Uterus (tissue), 4 donors: ENCODE data around the gene TRIM46. TPM values are rescaled to one million over a fixed set of nuclear protein-coding genes. Genes with fewer than 3 reads are reported as not detected.
"Not testable (repeated sequence)": the region's sequence is repeated elsewhere in the genome, so short reads cannot be mapped to it uniquely, and the experiment has no call there.

Experiments
- DNase-seq, 2 donors: peaks; one replicate each; pipeline ENCODE4 v3.0.0-alpha.2; 2019 to 2020
- H3K27ac ChIP-seq, 2 donors: fragments of 200-600 bp; sonication (generic); 1 replicate in 1 of 2; 2 replicates in 1 of 2; pipeline ENCODE4 v1.5.1; 2016 to 2018
- H3K27me3 ChIP-seq, 2 donors: fragments of 200-600 bp; sonication (generic); one replicate each; pipeline ENCODE4 v1.5.1; 2018 to 2019; ENCODE audit warnings: control low read depth in 1 of 2
- H3K36me3 ChIP-seq, 2 donors: fragments of 200-600 bp; sonication (generic); one replicate each; pipeline ENCODE4 v1.5.1; 2019; ENCODE audit warnings: control low read depth in 1 of 2
- H3K4me1 ChIP-seq, 2 donors: fragments of 200-600 bp; sonication (generic); one replicate each; pipeline ENCODE4 v1.5.1; 2018 to 2019; ENCODE audit warnings: control low read depth in 1 of 2
- H3K4me3 ChIP-seq, 2 donors: fragments of 200-600 bp; sonication (generic); 1 replicate in 1 of 2; 2 replicates in 1 of 2; pipeline ENCODE4 v1.5.1; 2018 to 2019; ENCODE audit warnings: mild to moderate bottlenecking in 1 of 2
- H3K9me3 ChIP-seq, 2 donors: fragments of 200-600 bp; sonication (generic); one replicate each; pipeline ENCODE4 v1.5.1; 2019; ENCODE audit warnings: control low read depth in 1 of 2
- POLR2A ChIP-seq, 2 donors: fragments of 450-650 bp; IDR thresholded peaks; one replicate each; pipeline ENCODE4 v1.6.1; 2016; ENCODE audit warnings: antibody characterized with exemption in 2 of 2, mild to moderate bottlenecking in 1 of 2, moderate library complexity in 1 of 2
- intact Hi-C: fragments of 100-400 bp; cut with DNase I; formaldehyde crosslinking; loops from one replicate; pipeline ENCODE4 v1.15.1; 2023; ENCODE audit warnings: low total_unique reads
- total RNA-seq, 4 donors: library from RNA; depleted of rRNA in 3 of 4; stranded (reverse); fragments of >200 nt in 3 of 4; gene quantifications; one replicate each; pipeline versions ENCODE4 v1.1.0 to v1.2.4, GENCODE V29; 2014 to 2023
- TF ChIP-seq, protein P1 (sequence below), 4 experiments: fragments of 200-600 bp in 2 of 4; fragments of 450-650 bp in 2 of 4; sonication (generic) in 2 of 4; IDR thresholded peaks; one replicate each; pipeline ENCODE4 v1.5.1; 2016 to 2019; ENCODE audit warnings: antibody characterized with exemption in 4 of 4, mild to moderate bottlenecking in 2 of 4, moderate library complexity in 1 of 4
- donor health status: DM: yes; HTN: yes; CAD: no.

The TRIM46 gene
- total RNA-seq, 4 donors from 2014 or later, result 0.26 to 4.6 (median 2.5) TPM

- intact Hi-C loops, result no loop called here
Observed at GRCh38 chr1:155139895-155140629, 33.6 kb upstream of the TRIM46 start, which contains the start of gene DPM3. Gene DPM3 (minus strand): TSS chr1:155140531. CDS start chr1:155140240, 291 bp downstream.

GRCh38 chr1:155140630-155140953 is 33.1 kb upstream of the TRIM46 start:
- H3K27ac ChIP-seq, result peak overlapping the region; percentile 80 to 84
- no peaks in the 10 kb centered on the region for H3K36me3 ChIP-seq
- peak overlapping the region; percentile 57 to 74 for H3K4me3 ChIP-seq
- TF ChIP-seq, protein P1, sequence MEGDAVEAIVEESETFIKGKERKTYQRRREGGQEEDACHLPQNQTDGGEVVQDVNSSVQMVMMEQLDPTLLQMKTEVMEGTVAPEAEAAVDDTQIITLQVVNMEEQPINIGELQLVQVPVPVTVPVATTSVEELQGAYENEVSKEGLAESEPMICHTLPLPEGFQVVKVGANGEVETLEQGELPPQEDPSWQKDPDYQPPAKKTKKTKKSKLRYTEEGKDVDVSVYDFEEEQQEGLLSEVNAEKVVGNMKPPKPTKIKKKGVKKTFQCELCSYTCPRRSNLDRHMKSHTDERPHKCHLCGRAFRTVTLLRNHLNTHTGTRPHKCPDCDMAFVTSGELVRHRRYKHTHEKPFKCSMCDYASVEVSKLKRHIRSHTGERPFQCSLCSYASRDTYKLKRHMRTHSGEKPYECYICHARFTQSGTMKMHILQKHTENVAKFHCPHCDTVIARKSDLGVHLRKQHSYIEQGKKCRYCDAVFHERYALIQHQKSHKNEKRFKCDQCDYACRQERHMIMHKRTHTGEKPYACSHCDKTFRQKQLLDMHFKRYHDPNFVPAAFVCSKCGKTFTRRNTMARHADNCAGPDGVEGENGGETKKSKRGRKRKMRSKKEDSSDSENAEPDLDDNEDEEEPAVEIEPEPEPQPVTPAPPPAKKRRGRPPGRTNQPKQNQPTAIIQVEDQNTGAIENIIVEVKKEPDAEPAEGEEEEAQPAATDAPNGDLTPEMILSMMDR (IDR thresholded peaks at IDR 0.05), result no peak
- no peak for TF ChIP-seq POLR2A (IDR thresholded peaks at IDR 0.05)
- no peak for DNase-seq
- no peaks in the 10 kb centered on the region for H3K27me3 ChIP-seq
- H3K9me3 ChIP-seq, result no peaks in the 10 kb centered on the region
- intact Hi-C loops, result no loop called here
- no peaks in the 10 kb centered on the region for H3K4me1 ChIP-seq

More at GRCh38 chr1:155139895-155140629, 33.6 kb upstream of the TRIM46 start, which contains the start of gene DPM3:
- Histone ChIP-seq H3K27me3 (no peaks in the 10 kb centered on the region), H3K4me1 (no peaks in the 10 kb centered on the region), H3K9me3 (no peaks in the 10 kb centered on the region), H3K36me3 (no peaks in the 10 kb centered on the region), H3K27ac (peak within 1 kb of the TSS; percentile 80 to 84), H3K4me3 (peak within 1 kb of the TSS; percentile 57 to 74)
- peak; percentile 85 to 89 for DNase-seq
- TF ChIP-seq POLR2A (IDR thresholded peaks at IDR 0.05), result peak; percentile 52 to 71
- TF ChIP-seq, protein P1 (IDR thresholded peaks at IDR 0.05), result peak in 1 of 4 experiments; percentile 36

- no peak overlapping the region for H3K4me3 ChIP-seq
- no peak overlapping the region for H3K27ac ChIP-seq
- H3K27me3 ChIP-seq, result no peaks in the 10 kb centered on the region
- TF ChIP-seq, protein P1 (IDR thresholded peaks at IDR 0.05), result no peak
- no peak for TF ChIP-seq POLR2A (IDR thresholded peaks at IDR 0.05)
- no peaks in the 10 kb centered on the region for H3K36me3 ChIP-seq
- H3K9me3 ChIP-seq, result no peaks in the 10 kb centered on the region
- DNase-seq, result no peak
- no peaks in the 10 kb centered on the region for H3K4me1 ChIP-seq
- intact Hi-C loops, result no loop called here
Observed at GRCh38 chr1:155141749-155142148, 31.9 kb upstream of the TRIM46 start.

- Histone ChIP-seq H3K9me3 (no peaks in the 10 kb centered on the region), H3K27ac (no peak overlapping the region), H3K36me3 (no peaks in the 10 kb centered on the region), H3K4me3 (no peak overlapping the region), H3K4me1 (no peaks in the 10 kb centered on the region), H3K27me3 (no peaks in the 10 kb centered on the region)
- TF ChIP-seq, protein P1 (IDR thresholded peaks at IDR 0.05), result no peak
- TF ChIP-seq POLR2A (IDR thresholded peaks at IDR 0.05), result no peak
- intact Hi-C loops, result no loop called here
- DNase-seq, result no peak
Observed at GRCh38 chr1:155145491-155145890, 28.2 kb upstream of the TRIM46 start.

- H3K9me3 ChIP-seq, H3K4me1 ChIP-seq, H3K27me3 ChIP-seq, H3K4me3 ChIP-seq, H3K27ac ChIP-seq, intact Hi-C loops, H3K36me3 ChIP-seq, DNase-seq: not testable (repeated sequence)
Observed at GRCh38 chr1:155155996-155156643, 17.5 kb upstream of the TRIM46 start.
